WTC11 (cell line): ENCODE results near the gene UTP14C. TPM values are rescaled to one million over a fixed set of nuclear protein-coding genes. Genes with fewer than 3 reads are reported as not detected.

Experiments used
- ATAC-seq: fragments of 200-7000 bp; cut with Tn5 transposase; 2 replicates; pipeline ENCODE4 v1.10.0; 2021; ENCODE audit warnings: mild to moderate bottlenecking, moderate library complexity
- CTCF ChIA-PET: fragments of 300-600 bp; sonication (Branson Sonifier 250); formaldehyde crosslinking; loops from one replicate; lab custom pipeline; 2021; ENCODE audit warnings: antibody characterized with exemption; lab: Charles Lee
- POLR2A ChIA-PET: fragments of 350-600 bp; sonication (Branson Sonifier 250); formaldehyde crosslinking; loops from one replicate; lab custom pipeline; 2021; ENCODE audit warnings: antibody characterized with exemption; lab: Charles Lee
- DNase-seq: peaks from one replicate; pipeline ENCODE4 v3.0.0; 2021; ENCODE audit warnings: low spot score
- H3K27ac Mint-ChIP-seq: 2 replicates; pipeline ENCODE4 v1.8.0; 2021; ENCODE audit warnings: mixed read lengths
- H3K27me3 Mint-ChIP-seq: 2 replicates; pipeline ENCODE4 v1.8.0; 2021; ENCODE audit warnings: low read depth, mild to moderate bottlenecking, moderate library complexity, mixed read lengths
- H3K36me3 Mint-ChIP-seq: 2 replicates; pipeline ENCODE4 v1.8.0; 2021; ENCODE audit warnings: mixed read lengths
- H3K4me1 Mint-ChIP-seq: 2 replicates; pipeline ENCODE4 v1.8.0; 2022; ENCODE audit warnings: mixed read lengths
- H3K4me3 Mint-ChIP-seq: 2 replicates; pipeline ENCODE4 v1.8.0; 2021; ENCODE audit warnings: mild to moderate bottlenecking, moderate library complexity, mixed read lengths
- H3K9me3 Mint-ChIP-seq: 2 replicates; pipeline ENCODE4 v1.8.0; 2021; ENCODE audit warnings: mixed read lengths
- CBFB ChIP-seq: sonication (generic); formaldehyde crosslinking; IDR thresholded peaks from 2 replicates; pipeline ENCODE4 v1.8.1; 2022; ENCODE audit warnings: mild to moderate bottlenecking, low read depth, missing genetic modification reagents
- CREB1 ChIP-seq: sonication (generic); formaldehyde crosslinking; IDR thresholded peaks from 2 replicates; pipeline ENCODE4 v1.8.0; 2023; ENCODE audit warnings: mild to moderate bottlenecking, missing genetic modification reagents
- ELF4 ChIP-seq: sonication (generic); formaldehyde crosslinking; IDR thresholded peaks from 2 replicates; pipeline ENCODE4 v1.8.1; 2022; ENCODE audit warnings: low read depth, mild to moderate bottlenecking, moderate library complexity, missing genetic modification reagents
- EMX1 ChIP-seq: fragments of 250-450 bp; sonication (Bioruptor Pico); IDR thresholded peaks from 2 replicates; pipeline ENCODE4 v1.8.0; 2021; ENCODE audit warnings: mild to moderate bottlenecking
- GABPB1 ChIP-seq: sonication (generic); formaldehyde crosslinking; IDR thresholded peaks from 2 replicates; pipeline ENCODE4 v1.8.1; 2023; ENCODE audit warnings: mild to moderate bottlenecking, missing genetic modification reagents
- MYBL2 ChIP-seq: sonication (generic); formaldehyde crosslinking; IDR thresholded peaks from 2 replicates; pipeline ENCODE4 v1.8.1; 2023; ENCODE audit warnings: mild to moderate bottlenecking, moderate library complexity, missing genetic modification reagents
- NFATC4 ChIP-seq: fragments of 250-450 bp; sonication (Bioruptor Pico); IDR thresholded peaks from 2 replicates; pipeline ENCODE4 v1.9.0; 2021; ENCODE audit warnings: mild to moderate bottlenecking
- NR1H2 ChIP-seq: sonication (generic); formaldehyde crosslinking; IDR thresholded peaks from 2 replicates; pipeline ENCODE4 v1.9.0; 2021; ENCODE audit warnings: mild to moderate bottlenecking, moderate library complexity, missing genetic modification reagents
- NR3C1 ChIP-seq: sonication (generic); formaldehyde crosslinking; conservative IDR thresholded peaks from 2 replicates; pipeline ENCODE4 v1.8.1; 2023; ENCODE audit warnings: low read depth, mild to moderate bottlenecking, missing genetic modification reagents
- RELA ChIP-seq: sonication (generic); formaldehyde crosslinking; IDR thresholded peaks from 2 replicates; pipeline ENCODE4 v1.8.1; 2022; ENCODE audit warnings: missing genetic modification reagents, mild to moderate bottlenecking, borderline replicate concordance
- RORB ChIP-seq: fragments of 250-450 bp; sonication (Bioruptor Pico); IDR thresholded peaks from 2 replicates; pipeline ENCODE4 v1.9.0; 2021; ENCODE audit warnings: mild to moderate bottlenecking
- TEAD4 ChIP-seq: sonication (generic); formaldehyde crosslinking; IDR thresholded peaks from 2 replicates; pipeline ENCODE4 v1.8.0; 2022; ENCODE audit warnings: mild to moderate bottlenecking, missing genetic modification reagents
- TP53 ChIP-seq: sonication (generic); formaldehyde crosslinking; IDR thresholded peaks from 2 replicates; pipeline ENCODE4 v1.8.1; 2023; ENCODE audit warnings: mild to moderate bottlenecking, missing genetic modification reagents
- ZNF121 ChIP-seq: sonication (generic); formaldehyde crosslinking; IDR thresholded peaks from 2 replicates; pipeline ENCODE4 v1.8.0; 2023; ENCODE audit warnings: missing genetic modification reagents
- ZNF317 ChIP-seq: sonication (generic); formaldehyde crosslinking; IDR thresholded peaks from 2 replicates; pipeline ENCODE4 v1.8.1; 2023; ENCODE audit warnings: low read depth, mild to moderate bottlenecking, moderate library complexity, missing genetic modification reagents, borderline replicate concordance
- ZNF423 ChIP-seq: fragments of 250-450 bp; sonication (Bioruptor Pico); IDR thresholded peaks from 2 replicates; pipeline ENCODE4 v2.1.2; 2022; ENCODE audit warnings: mild to moderate bottlenecking, moderate library complexity
- total RNA-seq: library from RNA; stranded (reverse); gene quantifications from 3 replicates; pipeline ENCODE4 v1.2.3, GENCODE V29; 2021
- TF ChIP-seq, protein P1 (sequence below): sonication (generic); formaldehyde crosslinking; IDR thresholded peaks from 2 replicates; pipeline ENCODE4 v1.8.0; 2022; ENCODE audit warnings: mild to moderate bottlenecking, missing genetic modification reagents
- TF ChIP-seq, protein P2 (sequence below): sonication (generic); formaldehyde crosslinking; IDR thresholded peaks from 2 replicates; pipeline ENCODE4 v1.8.0; 2023; ENCODE audit warnings: missing genetic modification reagents, mild to moderate bottlenecking, borderline replicate concordance
- TF ChIP-seq, protein P3 (sequence below): fragments of 250-450 bp; sonication (Bioruptor Pico); IDR thresholded peaks from 2 replicates; pipeline ENCODE4 v1.9.0; 2021; ENCODE audit warnings: moderate library complexity, mild to moderate bottlenecking, inconsistent platforms, borderline replicate concordance
- TF ChIP-seq, protein P4 (sequence below): fragments of 200-600 bp; IDR thresholded peaks from 2 replicates; pipeline ENCODE4 v1.8.0; 2022; ENCODE audit warnings: antibody characterized with exemption
- TF ChIP-seq, protein P5 (sequence below): sonication (generic); formaldehyde crosslinking; IDR thresholded peaks from 2 replicates; pipeline ENCODE4 v1.8.0; 2023; ENCODE audit warnings: missing genetic modification reagents
- TF ChIP-seq, protein P6 (sequence below): sonication (generic); formaldehyde crosslinking; IDR thresholded peaks from 2 replicates; pipeline ENCODE4 v1.8.1; 2023; ENCODE audit warnings: mild to moderate bottlenecking, missing genetic modification reagents
- TF ChIP-seq, protein P7 (sequence below): fragments of 250-450 bp; sonication (Bioruptor Pico); conservative IDR thresholded peaks from 2 replicates; pipeline ENCODE4 v1.9.0; 2021; ENCODE audit warnings: mild to moderate bottlenecking

UTP14C gene
- total RNA-seq, 1 experiment from 2014 or later: 18.5 TPM

DNA sequence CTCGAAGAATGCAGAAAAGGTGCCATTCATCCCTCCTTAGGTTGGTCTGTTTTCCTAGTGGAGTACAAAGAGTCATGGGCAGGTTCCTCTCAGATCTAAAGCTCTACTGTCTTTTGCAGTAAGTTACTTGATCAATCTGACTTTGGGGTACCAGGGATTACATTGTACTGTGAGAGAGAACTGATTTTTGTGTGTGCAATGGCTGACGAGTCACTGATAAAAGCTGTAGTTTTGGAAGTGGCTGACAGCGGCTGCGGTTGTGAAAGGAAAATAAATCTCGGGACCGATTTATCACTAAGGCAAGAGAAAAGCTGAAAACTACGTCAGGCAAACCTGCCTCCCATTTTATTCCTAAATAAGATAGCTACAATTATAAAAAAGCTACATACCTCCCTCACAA, 26.9 kb downstream of the UTP14C start (continued):
- TF ChIP-seq, protein P1, sequence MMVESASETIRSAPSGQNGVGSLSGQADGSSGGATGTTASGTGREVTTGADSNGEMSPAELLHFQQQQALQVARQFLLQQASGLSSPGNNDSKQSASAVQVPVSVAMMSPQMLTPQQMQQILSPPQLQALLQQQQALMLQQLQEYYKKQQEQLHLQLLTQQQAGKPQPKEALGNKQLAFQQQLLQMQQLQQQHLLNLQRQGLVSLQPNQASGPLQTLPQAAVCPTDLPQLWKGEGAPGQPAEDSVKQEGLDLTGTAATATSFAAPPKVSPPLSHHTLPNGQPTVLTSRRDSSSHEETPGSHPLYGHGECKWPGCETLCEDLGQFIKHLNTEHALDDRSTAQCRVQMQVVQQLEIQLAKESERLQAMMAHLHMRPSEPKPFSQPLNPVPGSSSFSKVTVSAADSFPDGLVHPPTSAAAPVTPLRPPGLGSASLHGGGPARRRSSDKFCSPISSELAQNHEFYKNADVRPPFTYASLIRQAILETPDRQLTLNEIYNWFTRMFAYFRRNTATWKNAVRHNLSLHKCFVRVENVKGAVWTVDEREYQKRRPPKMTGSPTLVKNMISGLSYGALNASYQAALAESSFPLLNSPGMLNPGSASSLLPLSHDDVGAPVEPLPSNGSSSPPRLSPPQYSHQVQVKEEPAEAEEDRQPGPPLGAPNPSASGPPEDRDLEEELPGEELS (CRISPR knock-in tag): no peak
- TF ChIP-seq NR1H2 (no peak), EMX1 (CRISPR knock-in tag) (no peak), GABPB1 (no peak), TEAD4 (no peak), TP53 (CRISPR knock-in tag) (no peak), MYBL2 (CRISPR knock-in tag) (no peak), ZNF317 (CRISPR knock-in tag) (no peak), CREB1 (CRISPR knock-in tag) (no peak)
- TF ChIP-seq, protein P2, sequence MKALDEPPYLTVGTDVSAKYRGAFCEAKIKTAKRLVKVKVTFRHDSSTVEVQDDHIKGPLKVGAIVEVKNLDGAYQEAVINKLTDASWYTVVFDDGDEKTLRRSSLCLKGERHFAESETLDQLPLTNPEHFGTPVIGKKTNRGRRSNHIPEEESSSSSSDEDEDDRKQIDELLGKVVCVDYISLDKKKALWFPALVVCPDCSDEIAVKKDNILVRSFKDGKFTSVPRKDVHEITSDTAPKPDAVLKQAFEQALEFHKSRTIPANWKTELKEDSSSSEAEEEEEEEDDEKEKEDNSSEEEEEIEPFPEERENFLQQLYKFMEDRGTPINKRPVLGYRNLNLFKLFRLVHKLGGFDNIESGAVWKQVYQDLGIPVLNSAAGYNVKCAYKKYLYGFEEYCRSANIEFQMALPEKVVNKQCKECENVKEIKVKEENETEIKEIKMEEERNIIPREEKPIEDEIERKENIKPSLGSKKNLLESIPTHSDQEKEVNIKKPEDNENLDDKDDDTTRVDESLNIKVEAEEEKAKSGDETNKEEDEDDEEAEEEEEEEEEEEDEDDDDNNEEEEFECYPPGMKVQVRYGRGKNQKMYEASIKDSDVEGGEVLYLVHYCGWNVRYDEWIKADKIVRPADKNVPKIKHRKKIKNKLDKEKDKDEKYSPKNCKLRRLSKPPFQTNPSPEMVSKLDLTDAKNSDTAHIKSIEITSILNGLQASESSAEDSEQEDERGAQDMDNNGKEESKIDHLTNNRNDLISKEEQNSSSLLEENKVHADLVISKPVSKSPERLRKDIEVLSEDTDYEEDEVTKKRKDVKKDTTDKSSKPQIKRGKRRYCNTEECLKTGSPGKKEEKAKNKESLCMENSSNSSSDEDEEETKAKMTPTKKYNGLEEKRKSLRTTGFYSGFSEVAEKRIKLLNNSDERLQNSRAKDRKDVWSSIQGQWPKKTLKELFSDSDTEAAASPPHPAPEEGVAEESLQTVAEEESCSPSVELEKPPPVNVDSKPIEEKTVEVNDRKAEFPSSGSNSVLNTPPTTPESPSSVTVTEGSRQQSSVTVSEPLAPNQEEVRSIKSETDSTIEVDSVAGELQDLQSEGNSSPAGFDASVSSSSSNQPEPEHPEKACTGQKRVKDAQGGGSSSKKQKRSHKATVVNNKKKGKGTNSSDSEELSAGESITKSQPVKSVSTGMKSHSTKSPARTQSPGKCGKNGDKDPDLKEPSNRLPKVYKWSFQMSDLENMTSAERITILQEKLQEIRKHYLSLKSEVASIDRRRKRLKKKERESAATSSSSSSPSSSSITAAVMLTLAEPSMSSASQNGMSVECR (CRISPR knock-in tag): no peak
- TF ChIP-seq, protein P3, sequence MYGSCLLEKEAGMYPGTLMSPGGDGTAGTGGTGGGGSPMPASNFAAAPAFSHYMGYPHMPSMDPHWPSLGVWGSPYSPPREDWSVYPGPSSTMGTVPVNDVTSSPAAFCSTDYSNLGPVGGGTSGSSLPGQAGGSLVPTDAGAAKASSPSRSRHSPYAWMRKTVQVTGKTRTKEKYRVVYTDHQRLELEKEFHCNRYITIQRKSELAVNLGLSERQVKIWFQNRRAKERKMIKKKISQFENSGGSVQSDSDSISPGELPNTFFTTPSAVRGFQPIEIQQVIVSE (CRISPR knock-in tag): no peak

DNA sequence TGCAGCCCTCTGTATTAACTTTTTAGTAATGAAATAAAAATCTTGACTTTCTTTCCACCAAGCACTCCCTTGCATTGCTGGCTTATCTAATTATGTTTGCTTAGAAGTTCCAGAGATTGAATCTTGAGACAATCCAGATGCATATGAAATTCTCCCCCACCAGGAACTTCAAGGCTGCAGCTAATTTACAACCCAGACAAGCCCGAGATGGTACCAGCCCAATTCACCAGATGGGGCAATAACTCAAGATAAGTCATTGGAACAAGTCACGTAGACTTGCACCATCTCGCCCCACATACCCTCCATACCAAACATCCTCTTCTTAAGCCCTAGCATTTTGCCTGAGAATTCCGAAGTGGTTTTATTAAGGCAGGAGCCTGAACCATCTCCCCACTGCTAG, 29.0 kb downstream of the UTP14C start:
- Mint-ChIP-seq H3K27ac (no peak overlapping the region), H3K9me3 (peaks cover 23% of the 10 kb centered on the region), H3K36me3 (no peaks in the 10 kb centered on the region), H3K4me3 (no peak overlapping the region), H3K4me1 (peaks cover 23% of the 10 kb centered on the region), H3K27me3 (no peaks in the 10 kb centered on the region)
- CTCF ChIA-PET: interaction anchor here (0.6 kb wide), 1 partner anchor 76 kb away, joined by 3 read pairs; the partner anchor contains the start of gene NEK5
- no peak for ATAC-seq
- no peak for DNase-seq
- POLR2A ChIA-PET: no interaction called here
- TF ChIP-seq, protein P4, sequence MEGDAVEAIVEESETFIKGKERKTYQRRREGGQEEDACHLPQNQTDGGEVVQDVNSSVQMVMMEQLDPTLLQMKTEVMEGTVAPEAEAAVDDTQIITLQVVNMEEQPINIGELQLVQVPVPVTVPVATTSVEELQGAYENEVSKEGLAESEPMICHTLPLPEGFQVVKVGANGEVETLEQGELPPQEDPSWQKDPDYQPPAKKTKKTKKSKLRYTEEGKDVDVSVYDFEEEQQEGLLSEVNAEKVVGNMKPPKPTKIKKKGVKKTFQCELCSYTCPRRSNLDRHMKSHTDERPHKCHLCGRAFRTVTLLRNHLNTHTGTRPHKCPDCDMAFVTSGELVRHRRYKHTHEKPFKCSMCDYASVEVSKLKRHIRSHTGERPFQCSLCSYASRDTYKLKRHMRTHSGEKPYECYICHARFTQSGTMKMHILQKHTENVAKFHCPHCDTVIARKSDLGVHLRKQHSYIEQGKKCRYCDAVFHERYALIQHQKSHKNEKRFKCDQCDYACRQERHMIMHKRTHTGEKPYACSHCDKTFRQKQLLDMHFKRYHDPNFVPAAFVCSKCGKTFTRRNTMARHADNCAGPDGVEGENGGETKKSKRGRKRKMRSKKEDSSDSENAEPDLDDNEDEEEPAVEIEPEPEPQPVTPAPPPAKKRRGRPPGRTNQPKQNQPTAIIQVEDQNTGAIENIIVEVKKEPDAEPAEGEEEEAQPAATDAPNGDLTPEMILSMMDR: no peak
- TF ChIP-seq RORB: no peak
- TF ChIP-seq, protein P5, sequence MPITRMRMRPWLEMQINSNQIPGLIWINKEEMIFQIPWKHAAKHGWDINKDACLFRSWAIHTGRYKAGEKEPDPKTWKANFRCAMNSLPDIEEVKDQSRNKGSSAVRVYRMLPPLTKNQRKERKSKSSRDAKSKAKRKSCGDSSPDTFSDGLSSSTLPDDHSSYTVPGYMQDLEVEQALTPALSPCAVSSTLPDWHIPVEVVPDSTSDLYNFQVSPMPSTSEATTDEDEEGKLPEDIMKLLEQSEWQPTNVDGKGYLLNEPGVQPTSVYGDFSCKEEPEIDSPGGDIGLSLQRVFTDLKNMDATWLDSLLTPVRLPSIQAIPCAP (CRISPR knock-in tag): no peak
- TF ChIP-seq RELA (CRISPR knock-in tag): no peak
- no peak for TF ChIP-seq NR3C1
- TF ChIP-seq ZNF317 (CRISPR knock-in tag): no peak
- TF ChIP-seq ZNF121: no peak
- TF ChIP-seq, protein P6, sequence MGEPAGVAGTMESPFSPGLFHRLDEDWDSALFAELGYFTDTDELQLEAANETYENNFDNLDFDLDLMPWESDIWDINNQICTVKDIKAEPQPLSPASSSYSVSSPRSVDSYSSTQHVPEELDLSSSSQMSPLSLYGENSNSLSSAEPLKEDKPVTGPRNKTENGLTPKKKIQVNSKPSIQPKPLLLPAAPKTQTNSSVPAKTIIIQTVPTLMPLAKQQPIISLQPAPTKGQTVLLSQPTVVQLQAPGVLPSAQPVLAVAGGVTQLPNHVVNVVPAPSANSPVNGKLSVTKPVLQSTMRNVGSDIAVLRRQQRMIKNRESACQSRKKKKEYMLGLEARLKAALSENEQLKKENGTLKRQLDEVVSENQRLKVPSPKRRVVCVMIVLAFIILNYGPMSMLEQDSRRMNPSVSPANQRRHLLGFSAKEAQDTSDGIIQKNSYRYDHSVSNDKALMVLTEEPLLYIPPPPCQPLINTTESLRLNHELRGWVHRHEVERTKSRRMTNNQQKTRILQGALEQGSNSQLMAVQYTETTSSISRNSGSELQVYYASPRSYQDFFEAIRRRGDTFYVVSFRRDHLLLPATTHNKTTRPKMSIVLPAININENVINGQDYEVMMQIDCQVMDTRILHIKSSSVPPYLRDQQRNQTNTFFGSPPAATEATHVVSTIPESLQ (CRISPR knock-in tag): no peak
- no peak for TF ChIP-seq ELF4 (CRISPR knock-in tag)
- TF ChIP-seq ZNF423 (CRISPR knock-in tag): no peak
- TF ChIP-seq NFATC4 (CRISPR knock-in tag): no peak
- TF ChIP-seq CBFB (CRISPR knock-in tag): no peak
- TF ChIP-seq, protein P7, sequence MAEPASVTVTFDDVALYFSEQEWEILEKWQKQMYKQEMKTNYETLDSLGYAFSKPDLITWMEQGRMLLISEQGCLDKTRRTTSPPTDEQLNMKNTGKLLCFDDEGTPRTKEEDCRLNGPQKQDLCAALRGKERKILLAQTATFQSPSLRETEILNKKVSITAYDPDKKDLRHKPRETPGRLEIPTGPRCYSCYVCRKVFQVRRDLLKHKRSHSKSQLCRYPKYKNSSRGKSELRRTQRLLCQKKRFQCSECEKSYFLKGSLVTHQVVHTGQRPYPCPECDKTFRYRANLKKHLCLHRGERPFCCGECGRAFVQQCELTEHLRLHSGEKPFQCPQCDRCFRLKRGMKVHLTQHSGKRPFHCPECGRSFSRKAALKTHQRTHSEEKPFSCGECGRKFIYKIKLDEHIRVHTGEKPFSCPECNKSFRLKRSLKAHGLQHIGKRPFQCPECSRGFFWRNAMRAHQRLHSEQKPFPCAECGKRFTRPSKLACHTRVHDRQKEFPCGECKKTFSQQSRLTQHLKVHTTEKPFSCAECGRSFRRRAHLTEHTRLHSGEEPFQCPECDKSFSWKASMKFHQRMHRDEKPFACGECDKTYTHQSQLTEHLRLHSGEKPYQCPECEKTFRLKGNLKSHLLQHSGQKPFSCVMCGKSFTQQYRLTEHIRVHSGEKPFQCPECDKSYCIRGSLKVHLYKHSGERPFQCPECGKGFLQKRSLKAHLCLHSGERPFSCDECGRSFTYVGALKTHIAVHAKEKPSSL (CRISPR knock-in tag): no peak
